HG03095 (cell line): ENCODE measurements around the gene SEMA3G.

Experiments used
- ATAC-seq: cut with Tn5 transposase; IDR thresholded peaks from one replicate; pipeline ENCODE4 v1.9.1; 2021; ENCODE audit warnings: moderate library complexity; ENCODE audit not compliant: unreplicated experiment

Gene SEMA3G

GRCh38 chr3:52440249-52440551 lies 4.7 kb downstream of the SEMA3G start:
- no peak for ATAC-seq

GRCh38 chr3:52439426-52440248 lies 5.3 kb downstream of the SEMA3G start:
- ATAC-seq, result no peak

GRCh38 chr3:52438579-52439425 lies 6.1 kb downstream of the SEMA3G start:
- no peak for ATAC-seq

GRCh38 chr3:52438104-52438376 lies 6.9 kb downstream of the SEMA3G start:
- ATAC-seq, result no peak

GRCh38 chr3:52437326-52438103 lies 7.4 kb downstream of the SEMA3G start:
- no peak for ATAC-seq

- no peak for ATAC-seq
Observed at GRCh38 chr3:52436500-52437149, 8.3 kb downstream of the SEMA3G start.

- no peak for ATAC-seq
Observed at GRCh38 chr3:52435246-52436101, 9.4 kb downstream of the SEMA3G start.

- ATAC-seq, result no peak
Observed at GRCh38 chr3:52434491-52435115, 10.3 kb downstream of the SEMA3G start.

GRCh38 chr3:52433996-52434479 lies 10.9 kb downstream of the SEMA3G start:
- ATAC-seq, result no peak

- ATAC-seq, result no peak
Observed at GRCh38 chr3:52433328-52433995, 11.4 kb downstream of the SEMA3G start.

GRCh38 chr3:52432691-52433141 lies 12.2 kb downstream of the SEMA3G start:
- no peak for ATAC-seq

- no peak for ATAC-seq
Observed at GRCh38 chr3:52432225-52432624, 12.7 kb downstream of the SEMA3G start.

GRCh38 chr3:52431459-52432223 lies 13.3 kb downstream of the SEMA3G start:
- ATAC-seq, result no peak

- no peak for ATAC-seq
Observed at GRCh38 chr3:52430416-52430810, 14.5 kb downstream of the SEMA3G start.

- ATAC-seq, result no peak
Observed at GRCh38 chr3:52429779-52430415, 15.0 kb downstream of the SEMA3G start.

- no peak for ATAC-seq
Observed at GRCh38 chr3:52429031-52429430, 15.9 kb downstream of the SEMA3G start.

GRCh38 chr3:52428151-52429005 lies 16.5 kb downstream of the SEMA3G start:
- no peak for ATAC-seq
